ENCODE results near the gene HEG1. TPM values are rescaled to one million over a fixed set of nuclear protein-coding genes. Genes with fewer than 3 reads are reported as not detected.

HEG1 gene
- total and polyA plus RNA-seq, 2 experiments from 2014 or later = 1.8 to 8.8 TPM

GRCh38 chr3:124960105-124960504, 95.7 kb downstream of the HEG1 start:
- no peaks in the 10 kb centered on the region for H3K36me3 ChIP-seq (ENCODE audit: insufficient read depth)
- H3K4me1 ChIP-seq (ENCODE audit: insufficient read depth) = no peaks in the 10 kb centered on the region
- Mint-ChIP-seq H3K4me3 (no peak overlapping the region), H3K9me3 (no peaks in the 10 kb centered on the region), H3K4me1 (no peaks in the 10 kb centered on the region), H3K36me3 (ENCODE audit: low read depth) (no peaks in the 10 kb centered on the region), H3K27me3 (ENCODE audit: insufficient read depth, low read depth, poor library complexity) (no peaks in the 10 kb centered on the region), H3K27ac (no peak overlapping the region)
- DNase-seq (ENCODE audit: low spot score) (no peak), ATAC-seq (no peak)
- TF ChIP-seq EZH2phosphoT487 (IDR thresholded peaks at IDR 0.05; ENCODE audit: unreplicated experiment) = no peak
- TF ChIP-seq POLR2AphosphoS5 (IDR thresholded peaks at IDR 0.05; ENCODE audit: low read depth) = no peak
- TF ChIP-seq REST (IDR thresholded peaks at IDR 0.05; ENCODE audit: unreplicated experiment) = no peak
- no peak for TF ChIP-seq ZNF114 (CRISPR knock-in tag; IDR thresholded peaks at IDR 0.05)
- no peak for TF ChIP-seq STAT1 (IDR thresholded peaks at IDR 0.05; ENCODE audit: unreplicated experiment)
- TF ChIP-seq CREB1 (CRISPR knock-in tag; IDR thresholded peaks at IDR 0.05; ENCODE audit: low read depth) = no peak
- TF ChIP-seq EZH2 (IDR thresholded peaks at IDR 0.05; ENCODE audit: low read depth, unreplicated experiment) = no peak
- no peak for TF ChIP-seq ZNF331 (CRISPR knock-in tag; IDR thresholded peaks at IDR 0.05; ENCODE audit: low read depth)
- TF ChIP-seq ETS1 (IDR thresholded peaks at IDR 0.05) = no peak
- TF ChIP-seq JUNB (IDR thresholded peaks at IDR 0.05; ENCODE audit: unreplicated experiment) = no peak
- TF ChIP-seq ZNF462 (CRISPR knock-in tag; IDR thresholded peaks at IDR 0.05) = no peak
- no peak for TF ChIP-seq CTCF (conservative IDR thresholded peaks at IDR 0.05; ENCODE audit: low read depth in 2 of 2)
- no peak for TF ChIP-seq NANOG (IDR thresholded peaks at IDR 0.05; ENCODE audit: borderline replicate concordance)
- no peak overlapping the region for H3K4me2 ChIP-seq
- no peaks in the 10 kb centered on the region for H4K20me1 ChIP-seq (replicated peaks; ENCODE audit: insufficient read depth)
- H3K9me2 ChIP-seq (ENCODE audit: insufficient read depth) = no peaks in the 10 kb centered on the region
- no peak overlapping the region for H2AFZ ChIP-seq
- no peak overlapping the region for H3K4me3 ChIP-seq
- no peaks in the 10 kb centered on the region for H3F3A ChIP-seq (replicated peaks; ENCODE audit: low read depth)
- no peaks in the 10 kb centered on the region for H3K79me2 ChIP-seq (replicated peaks; ENCODE audit: insufficient read depth)
- H3K27me3 ChIP-seq (ENCODE audit: insufficient read depth) = no peaks in the 10 kb centered on the region
- H3K27ac ChIP-seq (ENCODE audit: low read depth) = no peak overlapping the region
